Measurements from ENCODE around the gene FAM13A.

DNA sequence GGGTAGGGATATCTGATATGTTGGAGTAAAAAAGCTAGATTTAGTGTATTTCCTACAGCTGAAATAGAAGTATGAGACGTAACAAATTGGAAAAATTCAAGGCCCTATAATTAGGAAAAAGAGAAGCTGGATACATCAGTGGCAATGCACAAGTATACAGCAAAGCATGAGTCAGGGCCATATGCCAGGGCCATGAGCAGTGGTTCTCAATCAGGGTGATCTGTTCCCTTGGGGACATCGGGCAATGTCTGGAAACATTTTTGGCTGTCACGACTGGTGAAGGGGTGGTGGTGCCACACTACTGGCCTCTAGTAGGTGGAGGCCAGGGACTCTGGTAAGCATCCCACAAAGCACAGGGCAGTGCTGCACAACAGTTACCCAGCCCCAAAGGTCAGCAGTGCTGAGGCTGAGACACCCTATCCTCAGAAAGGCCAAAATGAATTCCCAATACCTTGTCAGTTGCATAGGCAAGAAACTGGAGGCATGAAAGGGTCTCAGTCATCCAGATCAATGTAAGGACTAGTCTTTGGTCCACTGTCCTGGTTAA, 322.5 kb downstream of the FAM13A start:
- TF ChIP-seq POLR2A (IDR thresholded peaks at IDR 0.05) = no peak
- TF ChIP-seq, protein P1, sequence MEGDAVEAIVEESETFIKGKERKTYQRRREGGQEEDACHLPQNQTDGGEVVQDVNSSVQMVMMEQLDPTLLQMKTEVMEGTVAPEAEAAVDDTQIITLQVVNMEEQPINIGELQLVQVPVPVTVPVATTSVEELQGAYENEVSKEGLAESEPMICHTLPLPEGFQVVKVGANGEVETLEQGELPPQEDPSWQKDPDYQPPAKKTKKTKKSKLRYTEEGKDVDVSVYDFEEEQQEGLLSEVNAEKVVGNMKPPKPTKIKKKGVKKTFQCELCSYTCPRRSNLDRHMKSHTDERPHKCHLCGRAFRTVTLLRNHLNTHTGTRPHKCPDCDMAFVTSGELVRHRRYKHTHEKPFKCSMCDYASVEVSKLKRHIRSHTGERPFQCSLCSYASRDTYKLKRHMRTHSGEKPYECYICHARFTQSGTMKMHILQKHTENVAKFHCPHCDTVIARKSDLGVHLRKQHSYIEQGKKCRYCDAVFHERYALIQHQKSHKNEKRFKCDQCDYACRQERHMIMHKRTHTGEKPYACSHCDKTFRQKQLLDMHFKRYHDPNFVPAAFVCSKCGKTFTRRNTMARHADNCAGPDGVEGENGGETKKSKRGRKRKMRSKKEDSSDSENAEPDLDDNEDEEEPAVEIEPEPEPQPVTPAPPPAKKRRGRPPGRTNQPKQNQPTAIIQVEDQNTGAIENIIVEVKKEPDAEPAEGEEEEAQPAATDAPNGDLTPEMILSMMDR (IDR thresholded peaks at IDR 0.05) = no peak
